GM12864 (cell line): ENCODE results near the gene ADAM8.

ENCODE experiments used
- DNase-seq: peaks from one replicate; pipeline ENCODE4 v3.0.0-alpha.2; 2011; ENCODE audit warnings: low read depth
- H3K4me3 ChIP-seq: 2 replicates; pipeline ENCODE4 v1.5.1; 2011; ENCODE audit warnings: mild to moderate bottlenecking, low read depth, low read length, control low read depth
- CTCF ChIP-seq: IDR thresholded peaks from 2 replicates; pipeline ENCODE4 v1.5.1; 2011; ENCODE audit warnings: low read depth, mild to moderate bottlenecking, moderate library complexity, low read length, control low read depth, inconsistent platforms; ENCODE audit errors: missing control alignments

Gene ADAM8

GRCh38 chr10:133318494-133319127 lies 41.9 kb upstream of the ADAM8 start:
- peak overlapping the region; percentile 21 for H3K4me3 ChIP-seq
- DNase-seq, result no peak
- TF ChIP-seq CTCF, result peak; percentile 73

GRCh38 chr10:133316732-133317131 lies 40.1 kb upstream of the ADAM8 start:
- TF ChIP-seq CTCF, result no peak
- DNase-seq, result no peak

DNA sequence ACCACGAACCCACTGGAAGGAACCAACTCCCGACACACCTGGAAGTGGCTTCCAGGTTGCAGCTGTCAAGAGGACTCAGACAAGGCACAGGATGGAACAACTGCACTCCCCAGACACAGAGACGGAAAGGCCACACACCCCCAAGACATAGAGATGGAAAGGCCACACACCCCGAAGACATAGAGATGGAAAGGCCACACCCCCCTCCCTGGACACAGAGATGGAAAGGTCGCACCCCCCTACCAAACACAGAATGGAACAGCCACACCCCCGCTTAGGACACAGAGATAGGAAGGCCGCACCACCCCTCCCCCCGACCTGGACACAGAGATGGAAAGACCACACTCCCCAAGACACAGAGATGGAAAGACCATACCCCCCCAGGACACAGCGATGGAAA lies 39.6 kb upstream of the ADAM8 start:
- no peak for DNase-seq
- TF ChIP-seq CTCF, result no peak
- H3K4me3 ChIP-seq, result no peak overlapping the region

More at GRCh38 chr10:133316732-133317131, 40.1 kb upstream of the ADAM8 start:
- H3K4me3 ChIP-seq, result no peak overlapping the region

DNA sequence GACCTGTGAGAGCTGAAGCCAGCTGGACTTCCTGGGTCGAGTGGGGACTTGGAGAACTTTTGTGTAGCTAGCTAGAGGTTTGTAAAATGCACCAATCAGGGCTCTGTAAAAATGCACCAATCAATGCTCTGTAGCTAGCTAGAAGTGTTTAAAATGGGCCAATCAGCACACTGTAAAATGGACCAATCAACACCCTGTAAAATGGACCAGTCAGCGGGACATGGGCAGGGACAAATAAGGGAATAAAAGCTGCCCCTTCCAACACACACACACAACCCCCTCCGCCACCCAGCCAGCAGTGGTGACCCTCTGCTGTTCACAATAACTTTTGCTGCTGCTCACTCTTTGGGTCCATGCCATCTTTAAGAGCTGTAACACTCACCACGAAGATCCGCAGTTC lies 39.2 kb upstream of the ADAM8 start:
- H3K4me3 ChIP-seq, result no peak overlapping the region
- no peak for DNase-seq
- no peak for TF ChIP-seq CTCF

DNA sequence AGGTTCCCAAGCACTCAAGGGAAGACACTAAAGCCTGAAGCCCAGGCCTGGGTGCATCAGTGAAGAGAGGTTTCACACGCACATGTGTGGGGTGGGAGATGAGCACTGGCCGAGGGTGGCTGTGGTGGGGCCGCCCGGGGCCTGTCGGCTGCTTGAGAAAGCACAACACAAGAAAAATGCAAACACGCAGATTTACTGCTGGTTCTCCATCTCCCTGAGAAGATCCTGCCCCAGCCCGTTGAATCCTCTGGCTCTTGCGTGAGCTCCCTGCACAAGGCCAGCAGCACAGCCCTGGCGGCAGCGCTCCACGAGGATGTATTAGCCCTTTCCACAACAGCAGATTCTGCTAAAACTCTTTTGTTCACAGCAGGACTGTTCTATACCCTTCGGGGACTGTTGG lies 38.2 kb upstream of the ADAM8 start:
- H3K4me3 ChIP-seq, result no peak overlapping the region
- TF ChIP-seq CTCF, result no peak
- DNase-seq, result no peak

DNA sequence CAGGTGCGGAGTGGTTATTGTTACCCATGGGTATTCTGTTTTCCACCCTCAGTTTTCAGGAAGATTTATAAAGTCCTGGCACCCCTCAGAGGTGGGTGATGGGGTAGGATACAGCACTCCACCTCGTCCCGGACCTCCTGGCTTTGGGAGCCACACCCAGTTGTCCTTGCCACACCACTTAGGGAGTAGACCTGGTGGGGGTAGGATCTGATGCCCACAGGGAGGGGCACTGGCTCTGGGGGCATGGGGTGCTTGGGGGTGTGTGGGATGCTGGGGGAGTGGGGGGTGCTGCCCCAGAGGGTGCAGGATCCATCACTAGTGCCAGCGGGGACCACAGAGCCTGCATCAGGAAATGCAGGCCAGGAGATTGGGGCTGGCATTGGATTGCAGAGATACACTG lies 36.5 kb upstream of the ADAM8 start:
- no peak for TF ChIP-seq CTCF
- no peak overlapping the region for H3K4me3 ChIP-seq
- no peak for DNase-seq

DNA sequence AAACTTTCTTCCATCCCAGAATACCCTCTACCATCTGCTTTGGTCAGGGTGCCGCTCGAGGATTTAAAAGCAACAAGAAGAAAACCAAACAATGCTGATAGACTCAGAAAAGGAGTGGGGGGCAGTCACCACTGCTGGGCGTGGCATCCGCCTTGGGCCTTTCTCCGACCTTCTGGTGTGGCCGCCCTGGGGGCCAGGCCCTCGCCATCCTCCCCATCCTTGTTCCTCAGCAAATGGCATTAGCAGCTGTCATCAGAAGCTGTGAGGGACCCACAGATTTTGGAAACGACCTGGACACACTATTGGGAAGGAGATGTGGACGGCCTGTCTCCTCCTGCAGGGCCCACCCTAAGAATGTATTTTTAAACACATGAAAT lies 36.1 kb upstream of the ADAM8 start:
- DNase-seq, result no peak
- H3K4me3 ChIP-seq, result no peak overlapping the region
- TF ChIP-seq CTCF, result no peak
